SK-N-MC (cell line): ENCODE results near the gene C1QTNF9.

Source experiments
- EZH2 ChIP-seq: fragments of 200-600 bp; sonication (generic); IDR thresholded peaks from one replicate; pipeline ENCODE4 v1.6.1; 2017; ENCODE audit warnings: antibody characterized with exemption
- POLR2AphosphoS5 ChIP-seq: IDR thresholded peaks from 2 replicates; pipeline ENCODE4 v1.6.1; 2012; ENCODE audit warnings: mild to moderate bottlenecking, low read depth, low read length, borderline replicate concordance

- TF ChIP-seq EZH2 (no peak), POLR2AphosphoS5 (no peak)
Measured at GRCh38 chr13:24356270-24356669, 46.9 kb downstream of the C1QTNF9 start.
